HG03432 (cell line): ENCODE data around the gene GALNT7.
"Not testable (repeated sequence)": the region's sequence is repeated elsewhere in the genome, so short reads cannot be mapped to it uniquely, and the experiment has no call there.

Experiments
- ATAC-seq: cut with Tn5 transposase; IDR thresholded peaks from one replicate; pipeline ENCODE4 v1.9.1; 2021; ENCODE audit warnings: mild to moderate bottlenecking, moderate library complexity; ENCODE audit not compliant: unreplicated experiment

GALNT7 gene, protein sequence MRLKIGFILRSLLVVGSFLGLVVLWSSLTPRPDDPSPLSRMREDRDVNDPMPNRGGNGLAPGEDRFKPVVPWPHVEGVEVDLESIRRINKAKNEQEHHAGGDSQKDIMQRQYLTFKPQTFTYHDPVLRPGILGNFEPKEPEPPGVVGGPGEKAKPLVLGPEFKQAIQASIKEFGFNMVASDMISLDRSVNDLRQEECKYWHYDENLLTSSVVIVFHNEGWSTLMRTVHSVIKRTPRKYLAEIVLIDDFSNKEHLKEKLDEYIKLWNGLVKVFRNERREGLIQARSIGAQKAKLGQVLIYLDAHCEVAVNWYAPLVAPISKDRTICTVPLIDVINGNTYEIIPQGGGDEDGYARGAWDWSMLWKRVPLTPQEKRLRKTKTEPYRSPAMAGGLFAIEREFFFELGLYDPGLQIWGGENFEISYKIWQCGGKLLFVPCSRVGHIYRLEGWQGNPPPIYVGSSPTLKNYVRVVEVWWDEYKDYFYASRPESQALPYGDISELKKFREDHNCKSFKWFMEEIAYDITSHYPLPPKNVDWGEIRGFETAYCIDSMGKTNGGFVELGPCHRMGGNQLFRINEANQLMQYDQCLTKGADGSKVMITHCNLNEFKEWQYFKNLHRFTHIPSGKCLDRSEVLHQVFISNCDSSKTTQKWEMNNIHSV

DNA sequence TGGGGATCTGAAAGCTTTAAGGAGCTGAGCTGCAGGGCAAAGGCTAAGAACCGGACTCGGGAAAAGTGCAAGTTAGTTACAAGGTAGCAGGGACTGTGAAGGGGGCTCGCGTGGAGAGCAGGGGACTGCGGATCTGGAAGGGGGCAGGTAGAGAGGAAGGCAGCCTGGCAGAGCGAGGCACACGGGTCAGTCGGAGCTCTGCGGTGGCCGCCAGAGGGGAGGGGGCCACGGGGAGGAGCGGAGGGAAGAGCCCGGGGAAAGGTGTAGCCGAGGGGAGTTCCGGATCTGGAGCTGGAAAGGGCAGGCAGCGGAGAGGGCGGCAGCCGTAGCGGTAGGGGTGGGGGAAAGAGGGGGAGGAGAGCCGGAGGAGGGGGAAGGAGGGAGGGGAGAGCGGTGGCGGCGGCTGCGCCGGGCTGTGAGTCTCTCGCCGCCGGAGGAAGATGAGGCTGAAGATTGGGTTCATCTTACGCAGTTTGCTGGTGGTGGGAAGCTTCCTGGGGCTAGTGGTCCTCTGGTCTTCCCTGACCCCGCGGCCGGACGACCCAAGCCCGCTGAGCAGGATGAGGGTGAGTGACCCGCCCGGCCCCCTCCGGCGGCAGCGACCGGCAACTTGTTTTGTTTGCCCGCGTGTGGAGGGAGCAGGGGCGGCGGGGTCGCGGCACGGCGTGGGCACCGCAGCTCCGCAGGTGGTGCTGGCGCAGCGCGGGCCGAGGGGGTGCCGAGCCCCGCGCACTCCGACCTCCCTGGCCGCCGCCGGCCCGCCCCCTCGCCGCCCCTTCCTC lies at the start of gene GALNT7:
TSS of gene GALNT7 (plus strand) at position 416 of the 782 bp plus-strand sequence. CDS start at position 441, 25 bp downstream.
- peak; percentile 40 for ATAC-seq

GRCh38 chr4:173118819-173119218 lies 49.8 kb upstream of the GALNT7 start:
- ATAC-seq = not testable (repeated sequence)

- ATAC-seq = no peak
These were observed 48.8 kb upstream of the GALNT7 start for GRCh38 chr4:173119818-173120217.

GRCh38 chr4:173121076-173121561 lies 47.5 kb upstream of the GALNT7 start:
- peak; percentile 98 for ATAC-seq

GRCh38 chr4:173124209-173124865 lies 44.3 kb upstream of the GALNT7 start:
- no peak for ATAC-seq

GRCh38 chr4:173125216-173125812 lies 43.3 kb upstream of the GALNT7 start:
- no peak for ATAC-seq

DNA sequence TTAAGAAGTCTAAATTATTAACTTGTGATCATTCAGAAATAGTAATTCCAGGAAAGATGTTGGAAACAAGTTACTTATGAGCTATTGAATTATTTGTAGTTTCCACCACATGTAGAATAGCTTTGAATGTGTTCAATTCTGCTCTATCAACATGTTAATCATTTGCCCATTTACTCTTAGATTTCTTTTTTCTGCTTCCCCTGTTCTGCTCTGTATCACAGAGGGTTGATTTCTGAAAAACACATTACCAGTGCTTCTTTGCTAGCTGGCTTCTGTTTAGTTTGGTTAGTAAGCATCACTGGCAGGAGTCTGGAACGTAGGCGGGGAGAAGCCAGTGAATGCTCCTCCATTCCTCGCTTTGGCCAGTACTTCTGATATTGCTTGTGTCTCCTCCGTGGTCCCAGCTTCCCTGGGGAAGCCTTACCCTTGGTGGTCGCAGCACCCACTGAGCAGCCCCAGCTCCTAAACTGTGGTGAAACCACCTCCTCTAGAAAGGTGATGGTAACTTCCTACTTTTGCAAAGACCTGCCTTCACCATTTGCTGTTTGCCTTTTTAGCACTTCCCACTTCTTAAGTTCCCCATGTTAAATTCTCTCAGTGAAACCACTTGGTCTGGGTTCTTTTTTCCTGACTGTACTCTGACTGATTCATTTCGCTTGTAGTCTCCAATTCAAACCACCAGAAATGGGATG lies 40.3 kb upstream of the GALNT7 start:
- ATAC-seq = no peak

DNA sequence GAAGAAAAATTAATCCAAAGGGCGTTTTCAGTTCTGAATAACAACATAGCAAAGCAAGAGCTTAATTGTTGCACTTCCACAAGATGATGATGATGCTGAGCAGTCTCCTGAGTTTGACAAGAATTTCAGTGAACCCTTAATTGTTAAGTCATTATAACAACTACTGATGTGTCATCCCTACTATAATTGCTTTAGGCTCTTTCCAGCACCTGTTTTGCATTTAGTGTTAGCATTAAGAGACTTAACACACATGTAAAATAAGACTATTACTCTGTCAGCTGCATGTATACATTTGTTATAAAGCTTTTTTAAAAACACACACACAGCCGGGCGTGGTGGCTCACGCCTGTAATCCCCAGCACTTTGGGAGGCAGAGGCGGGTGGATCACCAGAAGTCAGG lies 37.9 kb upstream of the GALNT7 start:
- ATAC-seq = no peak

DNA sequence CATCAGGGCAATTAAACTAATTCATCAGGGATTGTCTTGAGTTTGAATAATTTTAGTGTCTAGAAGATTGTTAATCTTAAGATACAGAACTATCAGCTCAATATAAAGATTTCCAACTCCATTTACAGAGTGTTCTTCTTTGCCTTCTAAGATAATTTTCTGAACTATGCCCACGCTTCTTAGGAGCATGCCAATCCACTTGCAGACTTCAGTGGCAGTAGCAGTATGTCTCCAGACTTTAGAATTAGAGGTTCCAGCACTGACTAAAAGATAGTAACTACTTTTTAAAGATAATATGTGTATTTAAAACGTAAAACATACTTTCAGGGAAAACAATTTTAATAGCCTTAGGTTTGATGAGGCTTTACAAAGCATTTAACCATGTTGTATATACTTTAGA lies 34.2 kb upstream of the GALNT7 start:
- ATAC-seq = no peak

DNA sequence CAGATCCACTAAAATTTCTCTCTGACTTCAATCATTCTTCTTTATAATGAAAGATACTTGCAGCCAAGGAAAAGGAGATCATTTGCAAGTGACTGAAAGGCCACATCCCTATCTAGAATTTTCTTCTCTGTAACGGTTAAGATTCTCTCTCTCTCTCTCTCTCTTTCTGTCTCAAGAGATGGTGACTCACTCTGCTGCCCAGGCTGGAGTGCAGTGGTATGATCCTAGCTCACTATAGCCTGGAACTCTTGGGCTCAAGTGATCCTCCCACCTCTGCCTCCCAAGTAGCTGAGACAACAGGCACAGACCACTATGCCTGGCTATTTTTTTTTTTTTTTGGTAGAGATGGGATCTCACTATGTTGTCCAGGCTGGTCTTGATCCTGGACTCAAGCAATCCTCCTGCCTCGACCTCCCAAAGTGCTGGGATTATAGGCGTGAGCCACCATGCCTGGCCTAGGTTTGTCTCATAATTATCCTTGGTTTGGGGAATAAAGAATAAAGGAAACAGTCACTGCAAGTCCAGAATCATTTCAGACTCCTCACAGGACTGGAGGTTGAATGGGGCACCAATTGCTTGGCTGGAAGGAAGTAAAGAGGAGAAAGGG lies 33.3 kb upstream of the GALNT7 start:
- no peak for ATAC-seq

DNA sequence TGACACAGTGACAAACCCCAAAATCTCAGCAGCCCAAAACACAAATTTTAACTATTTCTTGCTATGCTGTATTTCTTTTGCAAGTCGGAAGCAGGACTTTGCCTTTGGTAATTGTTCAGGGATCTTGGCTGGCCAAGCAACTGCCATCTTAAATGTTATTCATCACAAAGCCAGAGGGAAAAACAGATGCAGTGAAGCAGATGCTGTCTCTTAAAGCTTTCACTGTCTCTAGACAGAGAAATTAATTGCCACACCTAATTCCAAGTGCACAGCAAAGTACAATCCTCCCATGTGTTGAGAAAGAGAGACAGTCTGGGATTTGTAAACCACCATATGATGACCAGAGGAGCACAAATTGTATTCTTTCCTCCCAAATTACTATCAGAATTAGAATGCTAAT lies 30.0 kb upstream of the GALNT7 start:
- no peak for ATAC-seq

GRCh38 chr4:173139561-173139960 lies 29.1 kb upstream of the GALNT7 start:
- no peak for ATAC-seq

DNA sequence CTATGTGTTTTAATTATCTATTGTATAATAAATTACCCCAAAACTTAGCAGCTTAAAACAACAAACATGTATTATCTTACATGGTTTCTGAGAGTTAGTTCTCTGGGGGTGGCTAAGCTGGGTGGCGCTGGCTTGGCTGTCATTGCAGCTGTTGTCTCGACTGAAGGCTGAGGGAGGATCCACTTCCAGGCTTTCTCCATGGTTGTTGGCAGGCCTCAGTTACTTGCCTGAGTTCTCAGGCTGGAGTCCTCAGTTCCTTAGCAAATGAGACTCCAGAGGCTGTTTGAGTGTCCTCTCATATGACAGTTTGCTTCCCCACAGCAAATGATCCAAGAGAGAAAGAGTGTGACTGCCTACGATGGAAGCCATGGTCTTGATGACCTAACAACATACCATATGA lies 23.5 kb upstream of the GALNT7 start:
- no peak for ATAC-seq

GRCh38 chr4:173146456-173146855 lies 22.2 kb upstream of the GALNT7 start:
- no peak for ATAC-seq

DNA sequence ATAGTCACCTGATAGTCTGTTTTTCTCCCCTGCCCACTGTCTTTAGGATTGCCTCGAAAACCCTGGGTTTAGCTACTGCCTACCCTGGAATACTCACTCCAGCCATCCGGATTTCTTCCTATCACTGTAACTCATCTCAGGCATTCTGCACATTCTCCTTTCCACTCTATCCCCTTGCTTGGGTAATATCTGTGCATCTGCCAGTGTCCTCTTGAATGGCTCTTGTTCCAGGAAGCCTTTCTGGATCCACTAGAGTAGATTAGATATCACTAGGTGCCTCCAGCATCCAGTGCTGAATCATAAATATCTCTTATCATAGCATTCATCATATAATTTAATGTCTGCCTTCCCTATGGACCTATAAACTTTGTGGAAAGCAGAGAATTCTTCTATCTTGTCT lies 17.1 kb upstream of the GALNT7 start:
- no peak for ATAC-seq

DNA sequence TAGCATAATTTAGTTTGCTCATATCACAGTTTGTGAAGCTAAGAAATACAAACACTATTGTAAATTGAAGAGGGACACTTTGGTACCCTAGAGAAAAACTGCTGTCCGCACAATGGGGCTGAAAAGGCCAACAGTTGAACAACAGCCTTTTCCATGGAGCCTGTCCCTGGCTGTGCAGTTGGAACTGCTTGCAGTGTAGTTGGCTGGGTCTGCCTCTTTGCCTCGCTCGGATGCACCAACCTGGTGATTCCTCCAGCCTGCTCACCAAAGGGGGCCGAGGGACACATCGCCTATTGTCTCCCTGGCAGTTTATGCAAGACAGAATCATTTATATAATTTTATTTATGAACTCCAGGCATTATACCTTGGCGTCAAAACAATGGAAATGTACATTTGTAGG lies 16.5 kb upstream of the GALNT7 start:
- no peak for ATAC-seq

DNA sequence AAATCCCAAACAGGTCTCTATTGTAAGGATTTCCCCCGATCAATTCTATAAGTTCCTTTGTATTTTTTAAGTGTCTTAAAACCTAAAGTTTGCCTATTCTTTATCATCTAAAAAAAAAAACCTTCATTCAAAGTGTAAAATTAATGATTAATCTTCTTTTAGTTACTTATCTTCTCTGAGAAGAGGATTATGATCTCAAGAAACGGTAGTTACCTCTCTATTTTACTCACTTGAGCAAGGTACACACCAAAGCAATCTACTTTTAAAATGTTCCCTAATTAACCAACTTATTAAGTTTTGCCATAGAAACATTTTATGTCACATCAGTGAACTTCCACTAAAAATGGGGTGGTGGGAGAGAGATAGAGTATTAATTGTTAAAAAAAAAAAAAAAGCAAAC lies 15.2 kb upstream of the GALNT7 start:
- ATAC-seq = no peak

DNA sequence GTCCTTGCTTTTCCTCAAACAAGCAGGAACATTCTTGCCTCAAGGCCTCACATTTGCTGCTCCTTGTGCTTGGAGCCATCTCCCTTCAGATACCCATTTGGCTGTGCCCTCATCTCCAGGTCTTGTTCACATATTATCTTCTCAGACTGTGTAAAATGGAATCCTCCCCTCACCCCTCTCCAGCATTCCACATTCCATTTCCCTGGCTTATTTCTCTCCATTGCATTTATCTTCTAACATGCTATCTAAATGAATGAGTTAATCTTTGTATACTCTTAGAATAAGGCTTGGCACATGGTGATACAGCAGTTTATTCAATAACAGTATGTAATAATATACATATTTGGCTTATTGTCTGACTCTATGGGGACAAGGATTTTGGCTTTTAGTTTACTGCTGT lies 8.8 kb upstream of the GALNT7 start:
- no peak for ATAC-seq

GRCh38 chr4:173160871-173161270 lies 7.7 kb upstream of the GALNT7 start:
- ATAC-seq = no peak

- no peak for ATAC-seq
These were observed 7.3 kb upstream of the GALNT7 start for GRCh38 chr4:173161311-173161710.
